HG03066 (cell line): ENCODE results near the gene CDC25A.
"Not testable (repeated sequence)": the region's sequence is repeated elsewhere in the genome, so short reads cannot be mapped to it uniquely, and the experiment has no call there.

Source experiments
- ATAC-seq: cut with Tn5 transposase; IDR thresholded peaks from one replicate; pipeline ENCODE4 v1.9.1; 2021; ENCODE audit warnings: low read depth; ENCODE audit not compliant: unreplicated experiment

CDC25A gene

DNA sequence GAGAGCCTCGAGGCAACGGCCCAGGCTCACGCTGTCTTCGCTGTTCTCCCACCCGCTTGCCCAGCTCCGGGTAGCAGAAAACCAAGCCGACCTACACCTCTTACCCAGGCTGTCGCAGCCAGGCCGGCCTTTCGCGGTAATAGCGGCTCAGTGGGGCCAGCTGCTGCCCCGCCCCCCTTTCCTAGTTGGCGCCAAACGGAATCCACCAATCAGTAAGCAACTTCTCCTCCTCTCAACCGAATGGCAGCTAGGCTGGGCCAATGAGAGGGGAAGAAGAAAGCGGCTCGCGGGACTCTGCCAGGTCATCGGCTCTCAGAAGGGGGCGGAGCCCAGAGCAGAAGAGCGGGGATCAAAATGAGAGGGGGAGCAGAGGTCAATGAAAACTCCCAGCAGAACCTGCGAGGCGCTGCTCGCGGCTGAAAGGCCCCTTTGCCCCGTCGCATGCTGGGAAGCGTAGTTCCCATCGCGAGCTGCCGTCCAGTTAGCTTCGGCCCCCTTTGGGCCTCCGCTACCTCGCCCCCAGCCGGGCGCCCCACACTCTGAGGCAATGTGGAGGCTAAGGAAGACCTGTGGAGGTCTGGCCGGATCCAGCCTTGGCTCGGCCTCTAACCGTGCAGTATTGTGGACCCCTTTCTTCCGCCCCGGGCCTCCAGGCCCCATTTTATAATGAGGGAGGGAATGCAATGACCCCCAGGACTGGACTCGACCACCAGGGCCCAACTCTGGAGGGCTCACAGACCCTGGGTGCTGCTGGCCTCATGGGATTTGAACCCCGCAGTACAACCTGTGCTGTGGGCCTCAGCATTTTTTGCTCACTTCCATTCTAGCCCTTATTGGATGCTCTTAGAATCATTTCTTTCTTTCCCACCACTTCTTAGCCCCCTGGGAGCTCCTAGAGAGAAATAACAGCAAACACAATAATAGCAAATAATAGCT lies at the start of gene CDC25A:
TSS of gene CDC25A (minus strand) at position 152 of the 936 bp plus-strand sequence. CDS start 470 bp downstream, outside the sequence.
- ATAC-seq: peak; percentile 95

DNA sequence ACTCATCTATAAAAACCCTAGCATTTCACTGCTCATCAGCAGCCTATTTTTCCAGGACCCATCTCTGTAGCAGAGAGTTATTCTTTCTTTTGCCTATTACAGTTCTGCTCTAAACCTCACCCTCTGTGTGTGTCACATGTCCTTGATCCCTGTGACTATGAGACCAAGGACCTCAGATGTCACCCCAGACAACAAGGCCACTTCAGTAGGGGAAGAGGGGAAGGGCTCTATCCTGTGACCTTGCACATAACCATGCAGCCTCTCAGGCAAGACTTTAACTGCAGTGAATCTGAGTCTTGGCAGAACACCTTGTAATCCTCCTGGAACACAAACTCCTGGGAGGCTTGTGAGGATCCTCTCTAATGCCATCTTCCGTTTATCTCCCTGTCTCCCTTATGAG lies 48.3 kb upstream of the CDC25A start:
- no peak for ATAC-seq

DNA sequence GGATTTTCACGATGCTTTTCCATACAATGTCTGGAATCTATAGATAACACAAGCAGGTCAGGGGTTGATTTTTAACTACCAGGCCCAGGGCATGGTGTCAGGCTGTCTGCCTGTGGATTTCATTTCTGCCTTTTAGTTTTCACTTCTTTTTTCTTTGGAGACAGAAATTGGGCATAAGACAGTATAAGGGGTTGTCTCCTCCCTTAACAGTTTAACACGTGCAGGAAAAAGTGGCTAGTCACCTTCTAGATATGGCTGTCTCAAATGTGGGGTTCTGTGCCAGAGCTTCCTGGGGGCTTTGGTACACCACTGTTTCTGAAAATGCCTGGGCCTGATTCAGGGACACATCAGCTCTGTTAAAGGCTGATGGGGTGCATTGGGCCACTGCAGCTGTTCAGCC lies 45.3 kb upstream of the CDC25A start:
- no peak for ATAC-seq

DNA sequence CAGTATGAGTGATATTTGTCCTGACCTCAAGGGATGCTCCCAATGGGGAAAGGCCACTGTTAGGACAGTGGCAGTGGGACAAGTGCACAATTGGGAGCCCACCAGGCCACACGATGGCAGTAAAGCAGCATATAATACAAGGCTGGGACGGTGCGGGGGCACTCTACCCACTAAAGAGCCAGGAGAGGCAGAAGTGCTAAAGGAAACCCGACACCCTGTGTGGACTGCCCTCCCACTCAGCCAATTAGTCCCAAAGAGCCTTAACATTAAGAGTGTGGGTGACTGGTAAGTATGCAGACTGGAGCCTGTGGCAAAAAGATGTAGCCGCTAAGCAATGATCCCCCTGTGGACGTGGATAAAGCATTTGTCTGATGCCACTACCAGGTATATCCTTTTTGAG lies 44.5 kb upstream of the CDC25A start:
- no peak for ATAC-seq

DNA sequence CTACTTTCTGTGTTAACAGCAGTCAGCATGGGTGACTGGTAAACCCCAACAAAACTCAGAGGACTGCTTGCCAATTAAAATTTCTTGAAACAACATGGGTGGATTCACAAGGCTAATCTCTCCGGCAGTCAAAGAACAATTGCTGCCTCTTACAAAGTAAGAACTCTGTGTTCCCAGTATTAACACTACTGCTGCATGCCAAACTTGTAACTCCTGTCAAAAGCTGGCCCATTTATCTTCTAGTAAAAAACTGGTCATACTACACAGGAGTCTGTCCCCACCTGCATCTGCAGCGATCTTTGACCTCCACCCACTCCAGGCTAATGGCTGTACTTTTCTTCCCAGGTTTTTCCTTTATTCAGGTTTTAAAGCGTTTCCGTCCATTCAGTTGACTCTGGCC lies 44.0 kb upstream of the CDC25A start:
- ATAC-seq: no peak

DNA sequence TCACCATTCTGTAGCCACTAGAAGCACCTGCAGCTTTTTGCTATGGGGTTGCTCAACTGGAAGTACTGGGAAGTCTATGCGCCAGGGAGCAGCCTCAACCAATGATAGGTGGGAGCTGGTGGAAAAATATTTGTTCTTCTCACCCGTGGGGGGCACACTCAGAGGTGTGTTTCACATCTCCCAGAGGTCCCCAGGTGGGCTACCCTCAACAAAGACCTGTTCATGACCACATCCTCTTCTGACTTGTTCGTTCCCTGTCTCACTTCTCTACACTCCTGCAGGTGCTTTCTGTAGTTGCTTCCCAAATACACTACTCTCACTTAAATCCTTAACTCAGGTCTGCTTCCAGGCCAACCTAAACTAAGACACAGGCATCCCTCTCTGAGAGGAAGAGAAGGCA lies 38.7 kb upstream of the CDC25A start:
- no peak for ATAC-seq

DNA sequence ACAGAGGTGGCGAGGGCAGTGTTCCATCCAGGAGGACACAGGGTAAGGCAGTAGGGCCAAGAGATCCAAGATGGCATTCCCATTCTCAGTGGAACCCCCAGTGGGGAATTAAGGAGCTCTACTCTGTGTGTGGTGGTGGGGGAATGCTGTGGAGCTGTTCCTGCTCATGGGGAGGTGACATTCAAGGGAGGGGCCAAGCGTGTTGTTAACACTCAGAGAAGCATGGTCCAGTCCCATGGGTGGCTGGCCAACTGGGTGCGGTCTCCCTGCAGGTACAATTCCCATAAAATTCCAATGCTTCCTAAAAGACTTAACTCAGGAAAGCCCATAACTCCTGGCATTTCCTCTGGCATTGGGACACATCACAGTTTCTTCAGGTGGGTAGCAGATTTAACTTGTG lies 37.4 kb upstream of the CDC25A start:
- ATAC-seq: no peak

DNA sequence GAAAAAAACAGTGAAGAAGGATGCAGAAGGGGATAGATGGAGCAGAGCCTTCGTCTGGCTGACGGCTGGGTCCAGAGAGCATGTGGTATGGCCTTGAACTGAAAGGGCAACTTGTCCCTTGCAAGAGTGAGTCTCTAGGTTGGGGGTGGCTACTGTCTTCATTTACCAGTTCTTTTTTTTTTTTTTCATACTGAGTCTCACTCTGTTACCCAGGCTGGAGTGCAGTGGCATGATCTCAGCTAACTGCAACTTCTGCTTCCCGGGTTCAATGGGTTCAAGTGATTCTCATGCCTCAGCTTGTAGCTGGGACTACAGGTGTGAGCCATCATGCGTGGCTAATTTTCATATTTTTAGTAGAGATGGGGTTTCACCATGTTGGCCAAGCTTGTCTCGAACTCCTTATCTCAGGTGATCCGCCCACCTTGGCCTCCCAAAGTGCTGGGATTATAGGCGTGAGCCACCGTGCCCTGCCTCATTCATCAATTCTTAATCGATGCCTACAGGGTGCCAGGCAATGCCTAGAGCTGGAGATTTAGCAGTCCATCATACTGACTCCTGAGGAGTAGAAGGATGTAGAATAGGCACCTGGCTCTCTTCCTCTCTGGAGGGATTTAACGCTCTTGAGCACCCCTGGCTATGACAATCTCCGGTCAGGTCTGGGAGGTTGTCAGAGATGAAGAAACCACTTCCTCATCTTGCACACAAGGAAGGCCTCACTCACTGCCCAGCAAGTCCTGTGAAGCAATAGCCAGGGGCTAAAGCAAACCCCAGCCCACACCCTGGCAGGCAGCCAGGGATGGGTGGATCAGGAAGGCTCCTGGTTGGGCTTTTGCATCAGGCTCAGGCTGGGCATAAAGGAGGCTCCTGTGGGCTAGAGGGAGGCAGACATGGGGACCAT lies 34.6 kb upstream of the CDC25A start, which contains the start of gene CAMP:
TSS of gene CAMP (plus strand) at position 880 of the 898 bp plus-strand sequence. CDS start at position 897, 17 bp downstream.
- peak; percentile 77 for ATAC-seq

DNA sequence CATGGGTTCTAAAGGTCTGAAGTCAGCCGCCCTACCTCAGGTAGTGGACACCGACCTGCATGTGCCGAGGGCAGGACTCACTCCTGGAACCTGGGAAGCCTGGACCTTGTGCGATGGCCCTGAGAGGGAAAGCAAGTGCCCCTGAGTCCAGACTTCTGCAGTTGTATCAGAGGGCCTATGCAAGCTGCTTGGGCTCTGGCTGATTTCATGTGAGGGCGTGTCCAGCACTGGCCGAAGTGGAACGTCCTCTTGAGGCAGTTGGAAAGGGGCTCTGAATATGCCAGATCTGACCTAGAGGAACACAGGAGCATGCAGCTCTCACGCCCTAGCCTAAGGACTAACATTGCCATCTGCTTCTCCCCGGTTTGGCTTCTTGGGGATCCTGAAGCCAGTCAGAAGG lies 32.5 kb upstream of the CDC25A start:
- ATAC-seq: no peak

DNA sequence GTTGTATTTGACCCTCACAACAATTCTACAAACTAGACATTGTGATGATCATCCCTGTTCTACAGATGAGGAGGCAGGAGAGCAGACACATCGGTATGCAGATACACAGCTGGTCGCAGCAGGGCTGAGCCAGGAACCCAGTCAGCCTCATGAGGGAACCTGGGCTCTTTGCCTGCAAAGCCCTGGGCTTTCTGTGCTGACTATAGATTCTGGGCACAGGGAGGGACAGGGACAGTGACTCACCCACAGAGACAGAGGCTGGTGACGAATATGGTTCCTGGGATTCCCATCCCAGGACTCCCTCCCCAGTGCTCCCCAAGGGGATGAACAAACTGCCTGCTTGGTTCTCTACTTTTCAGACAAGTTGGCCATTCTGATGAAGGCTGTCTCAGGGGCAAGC lies 31.3 kb upstream of the CDC25A start:
- ATAC-seq: no peak

DNA sequence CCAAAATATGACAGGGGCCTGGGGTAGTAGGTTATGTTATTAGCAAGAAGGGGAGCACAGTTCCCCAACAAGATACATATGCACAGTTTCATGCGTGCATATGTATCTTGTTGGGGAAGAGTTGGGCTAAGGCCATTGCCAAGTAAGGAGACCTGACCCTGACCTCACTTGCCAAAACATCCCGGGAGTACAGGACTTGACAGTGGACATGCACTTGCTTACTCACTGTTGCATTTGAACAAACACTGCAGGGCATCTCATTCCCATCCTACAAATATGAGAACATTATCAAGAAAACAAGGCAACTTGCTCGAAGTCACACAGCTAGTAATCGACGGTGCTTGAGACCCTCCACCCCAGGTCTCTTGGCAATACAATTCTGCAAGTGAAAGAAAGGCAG lies 30.3 kb upstream of the CDC25A start:
- ATAC-seq: no peak

DNA sequence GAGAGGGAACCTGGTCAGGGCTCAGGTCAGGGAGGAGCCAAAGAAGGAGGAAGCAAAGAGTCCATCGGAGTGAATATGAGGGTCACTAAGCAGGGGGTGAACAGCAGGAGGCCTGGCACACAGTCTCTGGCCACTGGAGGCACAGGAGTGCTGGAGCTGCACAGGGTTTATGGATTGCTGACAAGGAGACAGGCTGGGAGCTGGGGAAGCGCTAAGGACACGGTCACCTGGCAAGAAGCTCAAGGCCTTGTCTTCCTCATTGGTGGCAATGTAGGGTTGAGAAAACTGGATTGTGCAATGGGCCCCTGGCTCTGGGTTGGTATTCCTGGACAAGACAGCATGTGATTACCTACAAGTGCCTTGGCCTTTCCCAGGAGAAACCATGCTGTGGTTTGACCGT lies 29.2 kb upstream of the CDC25A start:
- no peak for ATAC-seq

DNA sequence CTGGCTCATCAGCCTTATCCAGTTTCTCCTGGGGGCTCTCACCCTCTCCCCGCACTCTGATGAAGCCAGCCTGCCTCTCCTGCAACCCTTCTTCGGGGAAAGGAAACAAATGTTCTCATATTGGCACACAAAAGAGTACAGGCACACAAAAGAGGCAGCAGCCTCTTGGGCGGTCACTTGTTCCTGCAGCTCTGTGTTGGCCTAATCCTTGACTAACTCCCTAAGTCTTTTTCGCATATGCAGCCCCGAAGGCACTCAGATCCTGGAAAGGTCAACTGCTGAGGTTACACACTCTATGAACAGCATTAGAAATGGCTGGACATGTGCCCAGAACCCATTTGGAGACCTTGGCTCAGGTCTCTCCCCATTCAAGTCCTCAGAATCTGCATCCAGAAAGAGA lies 27.7 kb upstream of the CDC25A start:
- no peak for ATAC-seq

DNA sequence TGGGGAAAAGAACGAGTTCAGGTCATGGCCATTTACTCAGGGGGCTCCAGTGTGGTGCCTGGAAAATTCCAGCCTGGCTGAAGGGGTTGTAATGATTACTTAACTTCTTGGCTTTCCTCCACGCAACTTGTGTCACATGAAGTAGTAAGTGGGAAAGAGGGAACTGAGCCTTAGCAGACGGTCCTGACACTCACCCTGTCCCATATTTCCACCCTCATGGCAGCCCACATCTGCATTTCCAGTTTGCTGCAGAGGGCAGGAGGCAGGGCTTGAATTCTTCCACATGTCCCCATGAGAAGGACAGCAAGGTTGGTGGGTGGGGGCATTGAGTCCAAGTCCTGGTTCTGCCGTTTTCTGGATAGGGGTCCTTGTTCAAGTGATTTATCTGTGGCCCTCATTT lies 27.2 kb upstream of the CDC25A start:
- no peak for ATAC-seq

DNA sequence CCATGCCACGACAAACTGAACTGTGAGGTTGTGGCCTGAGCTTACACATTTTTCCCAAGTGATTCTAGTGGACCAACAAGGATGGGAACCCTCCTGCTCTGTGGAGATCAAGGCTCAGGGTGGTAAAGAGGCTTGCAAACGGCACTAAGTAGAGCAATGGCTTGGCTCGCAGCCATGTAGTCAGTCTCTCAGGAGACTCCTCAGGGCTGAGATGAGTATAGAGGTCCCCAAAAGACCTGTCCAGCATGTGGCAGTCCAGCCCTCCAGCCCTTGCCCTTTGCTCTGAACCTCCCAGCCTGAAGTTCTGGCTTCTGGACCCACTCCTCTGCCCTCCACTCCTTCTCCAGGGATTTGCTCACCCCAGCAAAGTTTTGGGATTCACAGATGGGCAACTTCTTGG lies 26.8 kb upstream of the CDC25A start:
- ATAC-seq: no peak

DNA sequence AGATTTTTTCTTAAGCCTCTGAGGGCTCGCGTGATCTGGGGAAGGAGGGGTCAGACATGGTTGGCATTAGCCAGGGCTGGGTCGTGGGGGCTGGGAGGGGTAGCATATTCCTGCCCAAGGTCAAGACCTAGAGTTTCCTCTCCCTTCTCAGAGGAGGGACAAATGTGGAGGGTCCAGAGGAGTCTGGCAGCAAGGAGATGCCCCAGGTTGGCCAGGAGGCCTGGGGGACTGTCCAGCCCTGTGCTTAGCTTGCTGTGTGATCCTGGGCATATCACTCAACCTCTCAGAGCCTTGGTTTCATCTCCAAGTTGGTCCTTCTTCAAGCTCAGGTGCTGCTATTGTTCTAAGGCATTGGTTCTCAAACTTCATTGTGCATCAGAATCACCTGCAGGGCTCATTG lies 26.0 kb upstream of the CDC25A start:
- no peak for ATAC-seq

DNA sequence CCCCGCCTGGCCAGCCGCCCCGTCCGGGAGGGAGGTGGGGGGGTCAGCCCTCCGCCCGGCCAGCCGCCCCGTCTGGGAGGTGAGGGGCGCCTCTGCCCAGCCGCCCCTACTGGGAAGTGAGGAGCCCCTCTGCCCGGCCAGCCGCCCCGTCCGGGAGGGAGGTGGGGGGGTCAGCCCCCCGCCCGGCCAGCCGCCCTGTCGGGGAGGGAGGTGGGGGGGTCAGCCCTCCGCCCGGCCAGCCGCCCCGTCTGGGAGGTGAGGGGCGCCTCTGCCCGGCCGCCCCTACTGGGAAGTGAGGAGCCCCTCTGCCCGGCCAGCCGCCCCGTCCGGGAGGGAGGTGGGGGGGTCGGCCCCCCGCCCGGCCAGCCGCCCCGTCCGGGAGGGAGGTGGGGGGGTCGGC lies 23.6 kb upstream of the CDC25A start:
- not testable (repeated sequence) for ATAC-seq

DNA sequence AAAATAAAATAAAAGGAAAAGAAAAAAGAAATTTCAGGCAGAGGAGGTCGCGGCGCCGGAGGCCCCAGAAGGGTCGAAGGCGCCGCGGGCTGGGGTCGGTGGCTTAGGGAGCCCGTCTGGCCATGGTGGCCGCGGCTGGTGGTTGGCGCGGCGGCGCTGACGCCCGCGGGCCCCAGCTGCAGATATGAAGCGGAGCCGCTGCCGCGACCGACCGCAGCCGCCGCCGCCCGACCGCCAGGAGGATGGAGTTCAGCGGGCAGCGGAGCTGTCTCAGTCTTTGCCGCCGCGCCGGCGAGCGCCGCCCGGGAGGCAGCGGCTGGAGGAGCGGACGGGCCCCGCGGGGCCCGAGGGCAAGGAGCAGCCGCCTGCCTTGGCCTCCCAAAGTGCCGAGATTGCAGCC lies 22.3 kb upstream of the CDC25A start:
- not testable (repeated sequence) for ATAC-seq

DNA sequence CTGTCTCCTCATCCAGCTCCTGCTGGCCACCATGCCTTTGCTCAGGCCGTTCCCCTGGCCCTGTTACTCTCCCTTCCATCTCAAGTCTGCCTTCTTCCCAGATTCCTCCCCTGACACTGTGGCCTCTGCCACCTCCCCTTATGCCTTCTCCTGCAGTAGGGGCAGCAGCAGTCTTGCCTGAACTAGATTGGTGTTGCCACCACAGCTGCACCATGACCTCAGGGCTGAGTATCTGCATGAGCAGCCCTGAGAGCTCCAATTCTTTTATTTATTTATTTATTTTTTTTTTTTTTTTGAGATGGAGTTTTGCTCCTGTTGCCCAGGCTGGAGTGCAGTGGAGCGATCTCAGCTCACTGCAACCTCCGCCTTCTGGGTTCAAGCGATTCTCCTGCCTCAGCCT lies 21.2 kb upstream of the CDC25A start:
- ATAC-seq: no peak

DNA sequence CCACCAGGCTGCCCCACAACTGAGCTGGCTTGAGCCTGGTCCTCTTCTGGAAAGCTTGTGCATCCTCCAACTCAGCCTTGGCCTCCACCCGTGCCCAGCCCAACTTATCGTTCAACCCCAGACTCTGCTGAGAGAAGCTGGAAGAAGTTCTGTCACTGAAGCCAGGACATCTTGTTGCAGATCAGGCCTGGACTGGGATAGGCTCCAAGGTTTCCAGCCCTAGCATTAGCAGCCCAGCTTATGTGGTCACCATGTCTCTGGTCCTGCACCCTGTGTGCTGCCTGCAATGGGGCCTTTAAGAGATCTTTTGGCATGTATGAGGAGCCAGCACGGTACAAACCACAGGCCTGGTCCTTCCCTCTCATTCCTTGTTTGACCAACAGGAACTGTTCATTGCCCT lies 19.9 kb upstream of the CDC25A start:
- ATAC-seq: no peak

DNA sequence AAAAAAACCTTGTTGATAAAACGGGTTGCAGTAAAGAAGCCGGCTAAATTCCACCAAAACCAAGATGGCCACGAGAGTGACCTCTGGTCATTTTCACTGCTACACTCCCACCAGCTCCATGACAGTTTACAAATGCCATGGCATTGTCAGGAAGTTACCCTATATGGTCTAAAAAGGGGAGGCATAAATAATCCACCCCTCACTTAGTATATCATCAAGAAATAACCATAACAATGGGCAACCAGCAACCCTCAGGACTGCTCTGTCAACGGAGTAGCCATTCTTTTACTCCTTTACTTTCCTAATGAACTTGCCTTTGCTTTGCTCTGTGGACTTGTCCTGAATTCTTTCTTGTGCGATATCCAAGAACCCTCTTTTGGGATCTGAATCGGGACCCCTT lies 14.4 kb upstream of the CDC25A start:
- ATAC-seq: no peak
